Central memory CD8-positive, alpha-beta T cell (primary cell): ENCODE measurements around the gene SLC33A1.
"Not testable (repeated sequence)": the region's sequence is repeated elsewhere in the genome, so short reads cannot be mapped to it uniquely, and the experiment has no call there.

ENCODE experiments used
- ATAC-seq: fragments of 150-1000 bp; cut with Tn5 transposase; replicated peaks from 2 replicates; pipeline ENCODE4 v1.10.0; 2022; ENCODE audit warnings: mild to moderate bottlenecking, moderate FRiP score, moderate number of reproducible peaks; ENCODE audit not compliant: poor library complexity, severe bottlenecking; ENCODE audit errors: extremely low read depth
- DNase-seq, 2 donors: peaks; one replicate each; pipeline ENCODE4 v3.0.0; 2021; ENCODE audit warnings: low spot score in 2 of 2
- H3K27ac Mint-ChIP-seq: one replicate; pipeline ENCODE4 v1.8.0; 2022; ENCODE audit warnings: low read depth, mild to moderate bottlenecking, moderate library complexity, mixed read lengths
- H3K27me3 Mint-ChIP-seq: one replicate; pipeline ENCODE4 v1.8.0; 2022; ENCODE audit warnings: mixed read lengths
- H3K36me3 Mint-ChIP-seq: one replicate; pipeline ENCODE4 v1.8.0; 2022; ENCODE audit warnings: mild to moderate bottlenecking, moderate library complexity, mixed read lengths; ENCODE audit not compliant: insufficient read depth
- H3K4me1 Mint-ChIP-seq: one replicate; pipeline ENCODE4 v1.8.0; 2022; ENCODE audit warnings: mixed read lengths
- H3K4me3 Mint-ChIP-seq: one replicate; pipeline ENCODE4 v1.8.0; 2022; ENCODE audit warnings: mild to moderate bottlenecking, moderate library complexity, mixed read lengths
- H3K9me3 Mint-ChIP-seq: one replicate; pipeline ENCODE4 v1.8.0; 2022; ENCODE audit warnings: mixed read lengths

The SLC33A1 gene

GRCh38 chr3:155854141-155854940, at the start of gene SLC33A1:
SLC33A1 (minus strand) TSS chr3:155854427; CDS start chr3:155853997, 430 bp downstream.
- Mint-ChIP-seq H3K9me3 (no peaks in the 10 kb centered on the region), H3K27ac (peak within 1 kb of the TSS; percentile 99), H3K4me3 (peak within 1 kb of the TSS; percentile 95), H3K36me3 (peaks cover 18% of the 10 kb centered on the region), H3K4me1 (peaks cover 34% of the 10 kb centered on the region), H3K27me3 (no peaks in the 10 kb centered on the region)
- ATAC-seq: peak; percentile 91
- peak; percentile 96 to 98 for DNase-seq

DNA sequence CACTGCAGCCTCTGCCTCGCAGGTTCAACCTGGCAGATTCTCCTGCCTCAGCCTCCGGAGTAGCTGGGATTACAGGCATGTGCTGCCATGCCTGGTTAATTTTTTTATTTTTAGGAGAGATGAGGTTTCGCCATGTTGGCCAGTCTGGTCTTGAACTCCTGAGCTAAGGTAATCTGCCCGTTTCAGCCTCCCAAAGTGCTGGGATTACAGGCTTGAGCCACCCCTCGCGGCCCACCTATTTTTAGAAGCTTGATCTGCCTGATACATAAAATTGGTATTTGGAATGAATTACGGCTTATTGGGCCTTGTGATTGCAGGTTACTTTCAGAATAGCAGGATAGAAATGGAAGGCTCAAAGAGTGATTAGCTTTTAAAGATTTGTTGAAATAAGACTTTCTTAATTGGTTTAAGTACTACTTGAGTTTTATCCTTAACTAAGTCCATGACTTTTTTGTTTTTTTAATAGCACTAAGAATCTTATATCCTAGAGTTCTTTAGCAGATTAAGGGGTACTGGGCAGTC, 41.2 kb upstream of the SLC33A1 start:
- peaks cover 35% of the 10 kb centered on the region for H3K36me3 Mint-ChIP-seq

DNA sequence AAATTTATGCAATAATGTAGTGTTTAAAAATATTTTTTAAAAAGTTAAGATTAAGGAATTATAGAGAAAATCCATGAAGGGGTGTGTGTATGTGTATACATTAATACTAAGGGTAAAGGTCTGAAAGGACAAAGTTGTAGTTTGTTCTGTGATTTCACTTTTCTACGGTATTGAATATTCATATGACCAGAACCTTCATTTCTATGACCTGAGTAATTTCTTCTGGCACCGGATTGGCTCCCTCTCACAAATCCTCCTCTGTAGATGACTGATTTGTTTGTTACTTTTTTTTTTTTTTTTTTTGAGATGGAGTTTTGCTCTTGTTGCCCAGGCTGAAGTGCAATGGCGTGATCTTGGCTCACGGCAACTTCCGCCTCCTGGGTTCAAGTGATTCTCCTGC, 37.1 kb upstream of the SLC33A1 start:
- Mint-ChIP-seq H3K27ac (no peak overlapping the region), H3K27me3 (no peaks in the 10 kb centered on the region)

More for the DNA sequence above, 41.2 kb upstream of the SLC33A1 start:
- no peak overlapping the region for H3K4me3 Mint-ChIP-seq
- no peaks in the 10 kb centered on the region for H3K27me3 Mint-ChIP-seq
- peaks cover 8% of the 10 kb centered on the region for H3K4me1 Mint-ChIP-seq
- no peaks in the 10 kb centered on the region for H3K9me3 Mint-ChIP-seq
- no peak overlapping the region for H3K27ac Mint-ChIP-seq
- ATAC-seq: no peak
- DNase-seq: no peak

GRCh38 chr3:155890671-155891190, 36.5 kb upstream of the SLC33A1 start:
- no peaks in the 10 kb centered on the region for H3K9me3 Mint-ChIP-seq
- peaks cover 35% of the 10 kb centered on the region for H3K4me1 Mint-ChIP-seq
- H3K36me3 Mint-ChIP-seq: peaks cover 13% of the 10 kb centered on the region
- no peak for ATAC-seq
- H3K27ac Mint-ChIP-seq: no peak overlapping the region
- no peak overlapping the region for H3K4me3 Mint-ChIP-seq
- H3K27me3 Mint-ChIP-seq: no peaks in the 10 kb centered on the region
- no peak for DNase-seq

More for the DNA sequence above, 37.1 kb upstream of the SLC33A1 start:
- ATAC-seq: no peak
- peaks cover 13% of the 10 kb centered on the region for H3K36me3 Mint-ChIP-seq
- no peaks in the 10 kb centered on the region for H3K9me3 Mint-ChIP-seq
- DNase-seq: no peak
- H3K4me3 Mint-ChIP-seq: no peak overlapping the region
- H3K4me1 Mint-ChIP-seq: peaks cover 35% of the 10 kb centered on the region

DNA sequence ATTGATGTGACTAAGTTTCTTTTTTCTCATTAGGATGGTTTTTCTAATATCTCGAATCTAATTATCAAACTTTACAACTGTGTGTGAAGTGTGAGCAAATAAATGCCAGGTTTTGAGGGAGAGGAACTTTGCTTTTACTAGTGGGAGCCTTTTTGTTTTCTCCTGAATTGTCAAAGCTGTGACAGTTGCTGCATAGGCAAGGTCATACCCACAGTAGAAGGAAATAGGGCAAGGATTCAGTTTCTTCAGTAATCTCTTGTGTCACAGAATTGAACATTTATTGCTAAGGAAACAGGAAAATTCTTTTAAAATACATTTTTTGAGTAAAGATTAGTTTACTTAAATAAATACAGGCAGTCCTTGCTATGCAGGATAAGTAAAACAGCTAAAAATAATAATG, 35.7 kb upstream of the SLC33A1 start:
- Mint-ChIP-seq H3K36me3 (peaks cover 8% of the 10 kb centered on the region), H3K27me3 (no peaks in the 10 kb centered on the region), H3K9me3 (no peaks in the 10 kb centered on the region), H3K27ac (no peak overlapping the region), H3K4me3 (no peak overlapping the region), H3K4me1 (peaks cover 35% of the 10 kb centered on the region)
- DNase-seq (no peak), ATAC-seq (no peak)

DNA sequence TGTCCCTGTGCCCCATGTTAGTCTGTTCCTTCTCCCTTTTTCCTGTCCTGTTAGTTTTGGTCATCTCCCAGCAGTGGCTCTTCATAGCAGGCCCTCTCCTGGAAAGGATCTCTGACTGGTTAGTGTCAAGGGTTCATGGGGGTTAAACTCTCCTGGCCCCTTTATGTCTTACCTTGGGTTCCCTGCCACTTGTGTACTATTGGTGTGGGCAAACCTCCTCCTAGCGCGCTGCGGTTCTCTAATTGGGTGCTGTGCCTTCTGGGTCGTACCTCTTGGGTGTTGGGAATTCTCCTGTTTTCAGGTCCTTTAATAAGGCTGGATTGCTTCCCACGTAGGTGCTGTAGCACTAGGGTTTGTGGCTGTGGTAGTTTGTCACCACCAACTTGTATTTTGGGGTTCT, 35.0 kb upstream of the SLC33A1 start:
- no peak overlapping the region for H3K27ac Mint-ChIP-seq
- H3K36me3 Mint-ChIP-seq: peaks cover 3% of the 10 kb centered on the region
- H3K4me1 Mint-ChIP-seq: peaks cover 41% of the 10 kb centered on the region

DNA sequence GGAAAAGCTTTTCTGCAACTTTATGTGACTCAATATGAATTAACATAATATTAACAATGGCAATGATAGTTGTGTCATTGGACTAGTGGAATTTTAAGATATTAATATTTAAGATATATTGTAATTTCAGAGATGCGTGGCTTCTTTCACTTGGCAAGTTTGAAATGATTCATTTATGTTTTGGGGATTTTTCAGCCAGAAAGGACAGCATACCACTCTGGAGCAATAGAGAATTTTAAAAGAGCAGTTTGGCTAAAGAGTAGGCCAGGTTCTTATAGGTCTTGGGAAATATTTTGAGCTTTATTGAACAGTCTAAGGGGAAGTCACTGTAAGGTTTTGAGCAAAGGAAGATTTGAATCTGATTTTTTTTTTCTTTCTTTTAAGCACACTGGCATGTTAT, 32.7 kb upstream of the SLC33A1 start:
- DNase-seq (no peak), ATAC-seq (no peak)
- no peaks in the 10 kb centered on the region for H3K36me3 Mint-ChIP-seq
- H3K27ac Mint-ChIP-seq: no peak overlapping the region
- peaks cover 45% of the 10 kb centered on the region for H3K4me1 Mint-ChIP-seq
- H3K4me3 Mint-ChIP-seq: no peak overlapping the region
- H3K27me3 Mint-ChIP-seq: no peaks in the 10 kb centered on the region
- no peaks in the 10 kb centered on the region for H3K9me3 Mint-ChIP-seq

More for the DNA sequence above, 35.0 kb upstream of the SLC33A1 start:
- no peak overlapping the region for H3K4me3 Mint-ChIP-seq
- no peaks in the 10 kb centered on the region for H3K9me3 Mint-ChIP-seq
- no peaks in the 10 kb centered on the region for H3K27me3 Mint-ChIP-seq
- no peak for DNase-seq
- no peak for ATAC-seq

DNA sequence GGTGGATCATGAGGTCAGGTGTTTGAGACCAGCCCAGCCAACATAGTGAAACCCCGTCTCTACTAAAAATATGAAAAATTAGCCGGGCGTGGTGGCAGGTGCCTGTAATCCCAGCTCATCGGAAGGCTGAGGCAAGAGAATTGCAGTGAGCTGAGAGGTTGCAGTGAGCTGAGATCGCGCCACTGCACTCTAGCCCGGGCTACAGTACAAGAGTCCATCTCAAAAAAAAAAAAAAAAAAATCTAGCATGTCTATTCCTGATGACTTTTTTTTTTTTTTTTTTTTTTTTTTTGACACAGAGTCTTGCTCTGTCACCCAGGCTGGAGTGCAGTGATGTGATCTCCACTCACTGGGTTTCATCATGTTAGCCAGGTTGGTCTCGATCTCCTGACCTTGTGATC, 32.1 kb upstream of the SLC33A1 start:
- not testable (repeated sequence) for DNase-seq, H3K27ac Mint-ChIP-seq, H3K27me3 Mint-ChIP-seq, H3K4me3 Mint-ChIP-seq, H3K36me3 Mint-ChIP-seq, ATAC-seq, H3K9me3 Mint-ChIP-seq
- peaks cover 51% of the 10 kb centered on the region for H3K4me1 Mint-ChIP-seq

GRCh38 chr3:155885292-155885691, 31.1 kb upstream of the SLC33A1 start:
- H3K27me3 Mint-ChIP-seq: no peaks in the 10 kb centered on the region
- ATAC-seq (no peak), DNase-seq (no peak)
- H3K4me3 Mint-ChIP-seq: no peak overlapping the region
- H3K9me3 Mint-ChIP-seq: no peaks in the 10 kb centered on the region
- H3K4me1 Mint-ChIP-seq: peaks cover 47% of the 10 kb centered on the region
- no peak overlapping the region for H3K27ac Mint-ChIP-seq
- H3K36me3 Mint-ChIP-seq: no peaks in the 10 kb centered on the region

DNA sequence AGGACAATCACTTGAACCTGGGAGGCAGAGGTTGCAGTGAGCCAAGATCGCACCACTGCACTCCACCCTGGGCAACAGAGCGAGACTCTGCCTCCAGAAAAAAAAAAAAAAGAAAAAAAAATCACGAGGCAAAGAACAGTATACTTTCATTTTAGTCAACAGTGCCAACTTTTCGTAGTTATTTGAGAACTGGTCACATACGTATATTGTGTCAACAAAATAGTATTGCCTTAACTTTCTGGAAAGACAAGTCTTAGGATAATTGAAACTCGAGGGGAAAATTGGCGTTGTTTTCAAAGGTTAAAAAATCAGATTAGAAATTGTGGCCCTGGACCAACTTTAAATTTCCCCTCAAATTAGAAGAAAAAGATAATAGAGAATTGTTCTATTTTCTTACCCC, 30.1 kb upstream of the SLC33A1 start:
- ATAC-seq (no peak), DNase-seq (no peak)
- Mint-ChIP-seq H3K4me3 (no peak overlapping the region), H3K27me3 (no peaks in the 10 kb centered on the region), H3K27ac (no peak overlapping the region), H3K4me1 (peaks cover 45% of the 10 kb centered on the region), H3K9me3 (no peaks in the 10 kb centered on the region), H3K36me3 (peaks cover under 1% of the 10 kb centered on the region)

DNA sequence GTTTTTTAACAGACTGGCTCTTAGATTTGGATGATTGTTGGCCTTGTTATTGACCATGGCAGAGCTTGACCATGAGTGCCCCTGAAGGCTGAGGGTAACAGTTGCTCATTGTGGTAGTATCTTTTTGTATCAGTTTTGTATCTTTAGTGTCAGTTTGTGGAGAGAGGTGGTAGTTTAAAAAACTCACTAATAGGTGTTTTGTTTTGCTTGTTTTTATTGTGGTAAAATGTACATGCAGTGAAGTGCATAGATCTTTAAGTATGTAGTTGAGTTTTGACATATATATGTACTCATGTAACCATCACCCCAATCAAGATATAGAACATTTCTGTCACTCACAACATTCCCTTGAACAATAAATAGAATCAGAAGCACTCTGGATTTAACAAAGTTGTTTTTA, 26.1 kb upstream of the SLC33A1 start:
- Mint-ChIP-seq H3K4me3 (no peak overlapping the region), H3K27ac (peak overlapping the region; percentile 10), H3K27me3 (no peaks in the 10 kb centered on the region), H3K36me3 (peaks cover 2% of the 10 kb centered on the region), H3K4me1 (peaks cover 59% of the 10 kb centered on the region), H3K9me3 (no peaks in the 10 kb centered on the region)
- no peak for DNase-seq
- ATAC-seq: no peak

GRCh38 chr3:155876503-155876902, 22.3 kb upstream of the SLC33A1 start:
- DNase-seq (no peak), ATAC-seq (no peak)
- no peak overlapping the region for H3K4me3 Mint-ChIP-seq
- no peaks in the 10 kb centered on the region for H3K27me3 Mint-ChIP-seq
- H3K27ac Mint-ChIP-seq: no peak overlapping the region
- H3K36me3 Mint-ChIP-seq: peaks cover 4% of the 10 kb centered on the region
- H3K9me3 Mint-ChIP-seq: no peaks in the 10 kb centered on the region
- H3K4me1 Mint-ChIP-seq: peaks cover 61% of the 10 kb centered on the region

- Mint-ChIP-seq H3K27ac (no peak overlapping the region), H3K27me3 (no peaks in the 10 kb centered on the region), H3K9me3 (no peaks in the 10 kb centered on the region), H3K4me1 (peaks cover 59% of the 10 kb centered on the region), H3K36me3 (peaks cover 4% of the 10 kb centered on the region), H3K4me3 (no peak overlapping the region)
- no peak for DNase-seq
- ATAC-seq: no peak
These were observed 21.8 kb upstream of the SLC33A1 start for GRCh38 chr3:155876037-155876436.
